Neuronal stem cell (in vitro differentiated cells): Measurements from ENCODE around the gene CDK11A.
A peak's percentile ranks its signal among the peaks of the same experiment; 100 is the strongest.
"Not testable (repeated sequence)": the region's sequence is repeated elsewhere in the genome, so short reads cannot be mapped to it uniquely, and the experiment has no call there.

Source experiments
- DNase-seq: peaks from one replicate; pipeline ENCODE4 v3.0.0-alpha.2; 2013; ENCODE audit warnings: low spot score
- H2AFZ ChIP-seq: one replicate; pipeline ENCODE4 v1.6.1; 2013; ENCODE audit warnings: mild to moderate bottlenecking, low read length, inconsistent platforms
- H2AK5ac ChIP-seq: 2 replicates; pipeline ENCODE4 v1.6.1; 2013; ENCODE audit warnings: low read depth, mild to moderate bottlenecking, inconsistent platforms, low read length, moderate library complexity, mixed read lengths
- H2BK120ac ChIP-seq: 2 replicates; pipeline ENCODE4 v1.6.1; 2013; ENCODE audit warnings: low read depth, mild to moderate bottlenecking, inconsistent platforms, low read length, moderate library complexity, mixed read lengths
- H2BK12ac ChIP-seq: one replicate; pipeline ENCODE4 v1.6.1; 2013; ENCODE audit warnings: low read length, inconsistent platforms
- H2BK15ac ChIP-seq: 2 replicates; pipeline ENCODE4 v1.6.1; 2013; ENCODE audit warnings: mild to moderate bottlenecking, low read length, inconsistent platforms, mixed read lengths
- H2BK5ac ChIP-seq: one replicate; pipeline ENCODE4 v1.6.1; 2013; ENCODE audit warnings: inconsistent platforms, mild to moderate bottlenecking, low read length, moderate library complexity
- H3K14ac ChIP-seq: one replicate; pipeline ENCODE4 v1.6.1; 2013; ENCODE audit warnings: low read length, inconsistent platforms
- H3K18ac ChIP-seq: 2 replicates; pipeline ENCODE4 v1.6.1; 2013; ENCODE audit warnings: low read length, inconsistent platforms
- H3K23ac ChIP-seq: 2 replicates; pipeline ENCODE4 v1.6.1; 2013; ENCODE audit warnings: low read depth, mild to moderate bottlenecking, mixed read lengths, low read length, inconsistent platforms; ENCODE audit not compliant: poor library complexity
- H3K27ac ChIP-seq: replicated peaks from 3 replicates; pipeline ENCODE4 v1.5.1; 2013; ENCODE audit warnings: low read length, inconsistent platforms
- H3K27me3 ChIP-seq, 3 experiments: 2 replicates each; pipeline ENCODE4 v1.6.1; 2013; ENCODE audit warnings: low read length in 3 of 3, mild to moderate bottlenecking in 2 of 3, inconsistent platforms in 1 of 3, low read depth in 1 of 3, mixed read lengths in 1 of 3, moderate library complexity in 1 of 3; ENCODE audit not compliant: control insufficient read depth in 3 of 3, insufficient read depth in 3 of 3
- H3K36me3 ChIP-seq, 2 donors: replicated peaks in 1 of 2; 2 replicates each; pipeline ENCODE4 v1.6.1; 2013; ENCODE audit warnings: low read length in 2 of 2; ENCODE audit not compliant: control insufficient read depth in 2 of 2, insufficient read depth in 2 of 2
- H3K4ac ChIP-seq: 2 replicates; pipeline ENCODE4 v1.6.1; 2013; ENCODE audit warnings: inconsistent platforms, mild to moderate bottlenecking, low read length, moderate library complexity
- H3K4me1 ChIP-seq, 2 donors: 1 replicate in 1 of 2; 2 replicates in 1 of 2; pipeline ENCODE4 v1.6.1; 2013; ENCODE audit warnings: low read length in 2 of 2, low read depth in 1 of 2; ENCODE audit not compliant: control insufficient read depth in 2 of 2, insufficient read depth in 1 of 2
- H3K4me2 ChIP-seq: one replicate; pipeline ENCODE4 v1.6.1; 2013; ENCODE audit warnings: mild to moderate bottlenecking, low read length, inconsistent platforms; ENCODE audit not compliant: insufficient read depth, poor library complexity, severe bottlenecking
- H3K4me3 ChIP-seq, 2 donors: 2 replicates each; pipeline ENCODE4 v1.5.1; 2013; ENCODE audit warnings: low read length in 2 of 2, mild to moderate bottlenecking in 2 of 2, inconsistent platforms in 1 of 2, moderate library complexity in 1 of 2
- H3K79me1 ChIP-seq: one replicate; pipeline ENCODE4 v1.6.1; 2013; ENCODE audit warnings: low read depth, mild to moderate bottlenecking, inconsistent platforms, low read length, moderate library complexity
- H3K9ac ChIP-seq: one replicate; pipeline ENCODE4 v1.6.1; 2013; ENCODE audit warnings: mild to moderate bottlenecking, low read depth, low read length, inconsistent platforms; ENCODE audit not compliant: poor library complexity
- H3K9me3 ChIP-seq, 2 donors: replicated peaks in 1 of 2; 2 replicates each; pipeline versions ENCODE3 to v1.6.1; 2013; ENCODE audit warnings: low read length in 2 of 2, mild to moderate bottlenecking in 2 of 2, inconsistent platforms in 1 of 2, low read depth in 1 of 2, mixed read lengths in 1 of 2, moderate library complexity in 1 of 2; ENCODE audit not compliant: control insufficient read depth in 2 of 2, insufficient read depth in 1 of 2
- H4K8ac ChIP-seq: one replicate; pipeline ENCODE4 v1.6.1; 2013; ENCODE audit warnings: low read depth, mild to moderate bottlenecking, inconsistent platforms, low read length, moderate library complexity
- H4K91ac ChIP-seq: one replicate; pipeline ENCODE4 v1.6.1; 2013; ENCODE audit warnings: low read length, low read depth, mild to moderate bottlenecking, inconsistent platforms; ENCODE audit not compliant: poor library complexity
- WGBS, 2 donors: extraction: QIAGEN DNeasy Blood & Tissue Kit; methylation state at CpG; one replicate each; pipeline ENCODE4 v1.1.7; 2013; ENCODE audit warnings: missing lambda C conversion rate in 2 of 2, mixed read lengths in 1 of 2; ENCODE audit not compliant: insufficient read length in 2 of 2, insufficient replicate concordance in 1 of 2; ENCODE audit errors: extremely low coverage in 2 of 2; 5-methylcytosine and 5-hydroxymethylcytosine counted together

The CDK11A gene

DNA sequence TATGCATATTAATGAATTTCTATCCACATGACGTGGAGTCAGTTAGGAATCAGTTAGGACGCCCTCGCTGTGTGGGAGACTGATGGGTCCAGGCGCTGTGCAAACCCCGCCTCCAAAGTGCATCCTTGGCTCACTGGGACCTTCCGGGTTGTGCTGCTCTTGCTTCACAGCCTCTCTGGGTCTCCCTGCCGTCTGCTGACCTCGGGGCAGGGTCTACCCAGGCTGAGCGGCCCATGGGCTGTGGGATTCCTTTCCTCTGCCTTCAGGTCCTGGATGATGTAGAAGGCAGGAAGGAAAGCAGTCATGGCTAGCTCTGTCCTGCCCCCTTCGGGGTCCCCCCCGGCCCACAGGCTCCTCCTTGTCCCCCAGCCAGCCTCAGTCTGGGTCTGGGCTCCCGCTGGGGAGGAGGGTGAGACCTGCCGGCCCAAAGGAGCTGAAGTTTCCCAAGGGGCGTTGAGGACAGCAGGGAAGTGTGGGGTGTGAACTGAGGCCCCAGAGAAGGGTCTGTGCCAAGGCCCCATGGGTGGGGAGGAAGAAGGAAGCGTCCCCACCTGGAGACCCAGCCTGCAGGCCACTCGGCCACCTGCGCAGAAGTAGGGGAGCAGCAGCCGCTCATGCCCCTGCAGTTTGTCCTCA, 24.6 kb upstream of the CDK11A start:
- no CpG with 5 or more reads among the region's 18 CpGs for WGBS, 2 donors
- Histone ChIP-seq H3K79me1 (peaks cover 2% of the 10 kb centered on the region), H2AK5ac (peak overlapping the region; percentile 56), H3K4me1 (no peaks in the 10 kb centered on the region), H4K8ac (no peak overlapping the region), H3K18ac (no peak overlapping the region), H3K27ac (no peak overlapping the region), H3K4ac (peak overlapping the region; percentile 66), H2AFZ (no peak overlapping the region), H4K91ac (no peak overlapping the region), H3K9me3 (peaks cover 0 to 1% of the 10 kb centered on the region in 2 donors), H3K27me3 (no peaks in the 10 kb centered on the region), H2BK120ac (no peak overlapping the region), H3K14ac (no peak overlapping the region), H3K4me2 (no peak overlapping the region), H3K9ac (peak overlapping the region; percentile 44), H3K4me3 (no peak overlapping the region), H3K23ac (no peak overlapping the region), H3K36me3 (peaks cover 4 to 13% of the 10 kb centered on the region in 2 donors), H2BK15ac (peak overlapping the region; percentile 33), H2BK12ac (peak overlapping the region; percentile 30), H2BK5ac (peak overlapping the region; percentile 39)
- DNase-seq: no peak

DNA sequence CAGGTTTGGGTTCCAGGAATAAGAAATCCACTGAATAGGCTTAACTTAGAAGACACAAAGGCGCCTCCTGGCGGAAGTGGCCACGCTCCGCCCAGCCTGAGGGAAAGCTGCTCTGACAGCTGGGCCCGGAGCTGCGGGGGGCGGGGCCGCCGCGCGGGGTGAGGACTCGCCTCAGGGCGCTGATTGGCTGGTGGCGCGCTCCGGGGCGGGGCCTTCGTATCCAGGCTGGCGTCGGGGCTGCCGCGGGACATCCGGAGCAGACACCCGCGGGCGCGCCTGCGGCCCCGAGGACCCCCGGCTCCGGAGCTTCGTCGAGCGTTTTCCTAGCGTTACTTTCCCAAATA, 22.4 kb upstream of the CDK11A start:
- no CpG with 5 or more reads among the region's 35 CpGs for WGBS, 2 donors
- H3K4ac ChIP-seq, H3K14ac ChIP-seq, H3K79me1 ChIP-seq, H2BK12ac ChIP-seq, H3K23ac ChIP-seq, H2AK5ac ChIP-seq, H3K27me3 ChIP-seq, H3K18ac ChIP-seq, H3K9ac ChIP-seq, H2BK15ac ChIP-seq, H2BK5ac ChIP-seq, DNase-seq, H3K9me3 ChIP-seq, H4K91ac ChIP-seq, H2BK120ac ChIP-seq, H3K4me1 ChIP-seq, H4K8ac ChIP-seq: not testable (repeated sequence)
- Histone ChIP-seq H2AFZ (peak overlapping the region; percentile 43), H3K4me3 (peak overlapping the region in 1 of 2 donors; percentile 44), H3K4me2 (peak overlapping the region; percentile 43), H3K27ac (peak overlapping the region; percentile 96), H3K36me3 (peaks cover 2 to 13% of the 10 kb centered on the region in 2 donors)

- no CpG with 5 or more reads among the region's 101 CpGs for WGBS, 2 donors
- H2AFZ ChIP-seq: peak overlapping the region; percentile 43
- not testable (repeated sequence) for H3K79me1 ChIP-seq, H3K4ac ChIP-seq, H3K4me1 ChIP-seq, H2BK5ac ChIP-seq, H3K27me3 ChIP-seq, H2AK5ac ChIP-seq, H3K9me3 ChIP-seq, H4K91ac ChIP-seq, H3K23ac ChIP-seq, H2BK15ac ChIP-seq, H2BK12ac ChIP-seq, H2BK120ac ChIP-seq, H3K14ac ChIP-seq, H4K8ac ChIP-seq
- H3K27ac ChIP-seq: peak overlapping the region; percentile 96
- peak overlapping the region; percentile 44 to 79 for H3K4me3 ChIP-seq
- H3K9ac ChIP-seq: peak overlapping the region; percentile 44
- DNase-seq: peak; percentile 84
- peak overlapping the region; percentile 43 for H3K4me2 ChIP-seq
- H3K36me3 ChIP-seq: peaks cover 2 to 13% of the 10 kb centered on the region in 2 donors
- H3K18ac ChIP-seq: peak overlapping the region; percentile 81
Measured at GRCh38 chr1:1745651-1746565, 21.8 kb upstream of the CDK11A start.

GRCh38 chr1:1742529-1742928, 18.4 kb upstream of the CDK11A start:
- not testable (repeated sequence) for H3K4me1 ChIP-seq, H2BK12ac ChIP-seq, H3K23ac ChIP-seq, H2BK15ac ChIP-seq, H4K8ac ChIP-seq, H3K4ac ChIP-seq, H3K9me3 ChIP-seq, H3K18ac ChIP-seq, DNase-seq, H3K14ac ChIP-seq, H3K4me3 ChIP-seq, H3K4me2 ChIP-seq, H2AFZ ChIP-seq, H2BK120ac ChIP-seq, H4K91ac ChIP-seq, H2BK5ac ChIP-seq, H3K79me1 ChIP-seq, H3K27me3 ChIP-seq, H2AK5ac ChIP-seq, H3K27ac ChIP-seq
- no CpG with 5 or more reads among the region's 11 CpGs for WGBS, 2 donors
- Histone ChIP-seq H3K9ac (peak overlapping the region; percentile 21), H3K36me3 (peaks cover 2 to 13% of the 10 kb centered on the region in 2 donors)
